ENCODE results near the gene IFRD2. TPM values are rescaled to one million over a fixed set of nuclear protein-coding genes. Genes with fewer than 3 reads are reported as not detected.
"Not testable (repeated sequence)": the region's sequence is repeated elsewhere in the genome, so short reads cannot be mapped to it uniquely, and the experiment has no call there.

Gene IFRD2
- total RNA-seq, 1 donor from 2014 or later: 92.2 TPM

DNA sequence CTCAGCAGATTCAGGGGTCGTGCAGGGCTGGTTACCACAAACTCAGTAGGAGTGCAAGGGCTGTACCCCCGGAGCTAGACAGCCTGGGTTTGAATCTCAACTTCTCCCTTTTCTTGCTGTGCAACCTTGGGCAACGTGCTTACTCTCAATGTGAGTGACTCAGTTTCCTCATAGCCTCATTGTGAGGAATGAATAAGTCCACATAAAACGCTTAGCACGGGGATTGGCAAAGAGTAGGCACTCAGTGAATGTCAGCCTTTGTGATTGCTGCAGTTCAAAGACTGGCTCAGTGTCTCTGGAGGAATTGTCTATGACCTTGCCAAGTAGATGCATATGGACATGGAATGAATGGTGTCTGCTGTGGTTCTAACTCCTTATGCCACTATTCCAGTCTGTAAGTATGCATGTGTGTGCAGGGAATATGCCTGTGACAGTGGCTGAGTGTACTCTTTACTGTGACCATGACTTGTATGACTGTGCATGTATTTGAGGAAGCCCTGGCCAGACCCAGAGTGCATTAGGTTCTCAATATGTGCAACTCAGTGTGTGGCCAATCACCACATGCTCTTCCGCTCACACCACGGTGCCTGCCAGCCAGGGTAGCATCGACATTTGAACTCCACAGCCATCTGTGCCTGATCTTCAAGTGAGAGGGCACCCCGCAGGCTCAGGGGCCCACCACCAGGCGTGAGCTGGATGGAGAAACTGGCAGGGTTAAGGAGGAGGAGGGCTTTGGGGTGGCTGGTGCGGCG is 7.9 kb upstream of the IFRD2 start:
- peak; percentile 74 for DNase-seq

DNA sequence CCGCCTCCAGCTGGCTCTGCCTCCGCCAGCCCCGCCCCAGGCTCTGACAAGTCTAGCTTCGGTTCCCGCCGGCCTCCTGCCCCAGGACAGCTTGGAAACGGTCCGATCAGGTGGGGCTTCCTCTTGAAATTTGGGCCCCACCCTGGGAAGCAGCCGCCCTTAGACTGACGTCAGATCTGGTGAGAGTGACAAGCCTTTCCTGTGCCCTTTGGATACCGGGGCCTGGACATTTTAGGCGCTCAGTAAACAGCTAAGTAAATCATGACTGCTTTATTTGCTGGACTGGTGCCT is 7.4 kb upstream of the IFRD2 start:
- no peak for DNase-seq

DNA sequence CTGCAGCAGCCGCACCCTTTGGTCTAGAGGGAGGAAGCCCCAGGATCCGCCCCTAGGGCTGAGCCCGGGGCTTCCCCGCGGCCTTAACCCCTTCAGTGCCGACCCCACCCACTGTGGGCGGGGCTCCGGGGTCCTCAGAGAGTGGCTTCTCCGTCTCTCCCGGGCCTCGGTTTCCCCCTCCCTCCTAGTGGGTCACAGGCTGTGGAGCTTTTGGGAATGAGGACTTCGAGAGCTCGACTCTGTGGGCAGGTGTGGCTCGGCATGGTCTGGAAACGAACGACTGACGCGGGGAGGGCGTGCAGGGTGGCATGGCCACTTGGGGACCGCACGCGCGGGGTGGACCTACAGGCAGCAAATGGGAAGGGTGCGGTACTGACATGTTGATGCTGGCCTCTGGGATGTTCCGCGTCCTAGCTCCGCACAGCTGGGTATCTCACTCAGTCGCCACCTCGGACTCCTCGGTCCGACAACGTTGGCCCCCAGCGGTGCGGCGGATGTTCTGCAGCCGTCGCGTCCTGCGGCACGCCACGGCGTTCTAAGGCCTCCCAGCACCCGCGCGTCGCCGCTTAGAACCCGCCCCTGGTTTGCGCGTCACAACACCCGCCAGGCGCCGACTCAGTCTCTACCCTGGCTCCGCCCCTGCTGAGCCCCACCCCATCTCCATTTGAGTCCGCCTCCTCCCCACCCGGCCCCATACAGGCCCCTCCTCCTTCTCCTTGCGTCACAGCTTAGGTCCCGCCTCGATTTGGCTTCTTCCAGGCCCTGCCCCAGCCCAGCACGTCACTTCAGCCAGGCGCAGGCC is 6.8 kb upstream of the IFRD2 start, which contains the start of the genes HYAL3 and NAA80:
HYAL3 (minus strand) TSS at position 570 of the 802 bp plus-strand sequence. CDS start 3,803 bp downstream, outside the sequence.
NAA80 (minus strand) TSS at position 570 of the 802 bp plus-strand sequence. CDS start 1,942 bp downstream, outside the sequence.
- peak; percentile 100 for DNase-seq

DNA sequence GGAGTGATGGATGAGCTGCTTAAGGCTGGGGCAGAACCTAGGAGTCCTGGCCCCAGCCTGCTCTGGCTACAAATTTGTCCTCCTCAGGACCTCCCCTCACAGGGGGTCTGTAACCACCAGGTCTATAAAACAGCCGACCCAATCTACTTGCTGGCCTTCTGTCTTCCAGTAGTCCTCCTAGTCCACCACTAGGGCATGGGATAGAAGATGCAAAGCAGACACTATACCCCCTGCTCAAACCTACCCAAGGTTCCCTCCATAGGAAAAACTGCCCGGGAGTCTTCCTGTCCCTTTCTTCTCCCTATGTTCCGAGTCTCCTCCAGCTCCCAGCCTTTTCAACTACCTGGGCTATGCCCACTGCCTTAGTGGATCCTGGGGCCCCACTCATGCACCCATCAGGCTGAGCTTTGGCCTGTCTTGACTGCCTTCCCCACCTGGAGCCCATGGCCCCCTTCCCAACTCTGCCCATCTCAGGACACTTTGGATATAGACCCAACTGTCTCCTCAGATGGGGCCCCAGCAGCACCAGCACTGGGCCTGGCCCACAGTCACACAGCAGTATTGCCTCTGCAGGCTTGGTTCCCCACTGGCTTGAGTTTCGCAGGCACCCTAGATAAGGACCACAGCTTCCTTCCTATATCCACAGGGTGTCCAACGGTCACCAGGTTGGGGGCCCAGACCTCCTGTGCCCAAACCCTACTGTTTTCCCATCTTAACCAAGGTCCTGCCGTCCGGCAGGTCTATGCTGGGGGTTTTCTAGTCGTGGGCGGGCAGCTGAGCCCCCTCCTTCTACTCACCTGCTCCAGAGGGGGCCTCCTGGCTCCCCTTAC is 5.9 kb upstream of the IFRD2 start:
- no peak for DNase-seq

DNA sequence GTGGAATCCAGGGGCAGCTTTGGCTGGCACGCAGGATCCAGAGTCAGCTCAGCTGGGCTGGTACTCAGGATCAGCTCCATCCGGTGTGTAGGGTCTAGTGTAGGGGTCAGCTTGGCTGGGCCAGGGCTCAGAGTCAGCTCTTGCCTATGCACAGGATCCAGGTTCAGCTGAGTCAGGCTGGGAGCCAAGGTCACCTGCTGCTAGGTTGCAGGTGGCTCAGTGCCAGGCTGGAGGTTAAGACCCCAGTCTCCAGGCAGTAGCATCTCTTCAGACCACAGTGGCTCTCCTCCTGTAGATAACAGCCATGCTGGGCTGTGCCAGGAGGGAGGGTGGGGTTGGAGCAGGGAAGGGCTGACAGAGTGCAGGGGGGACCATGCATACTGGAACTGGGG is 5.2 kb upstream of the IFRD2 start:
- DNase-seq: no peak

DNA sequence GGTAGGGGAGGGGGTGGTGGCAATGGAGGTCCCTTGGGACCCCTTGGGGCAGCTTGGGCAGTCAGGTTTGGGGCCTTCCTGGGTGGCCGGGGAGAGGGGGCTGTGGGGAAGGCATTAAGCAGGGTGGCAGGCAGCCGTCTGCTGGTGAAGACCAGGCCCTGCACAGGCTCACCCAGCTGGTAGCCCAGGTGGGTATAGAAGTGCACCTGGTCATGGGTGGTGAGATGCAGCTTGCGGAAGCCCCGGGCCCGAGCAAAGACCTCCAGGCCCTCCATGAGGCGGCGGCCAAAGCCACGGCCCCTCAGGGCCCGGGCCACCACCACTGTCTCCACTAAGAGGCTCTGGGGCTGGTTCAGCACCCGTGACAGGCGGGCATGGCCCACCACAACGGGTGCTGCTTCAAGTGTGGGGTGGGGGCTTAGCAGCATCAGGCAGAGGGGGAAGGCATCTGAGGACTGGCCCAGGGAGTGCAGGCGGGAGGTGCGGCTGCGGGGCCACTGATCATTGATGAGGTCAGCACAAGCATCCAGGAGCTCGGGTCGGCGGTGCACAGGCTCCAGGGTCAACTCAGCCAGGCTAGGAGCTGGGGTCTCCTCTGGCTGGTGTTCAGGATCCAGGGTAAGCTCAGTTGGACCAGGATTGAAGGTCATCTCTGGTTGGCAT is 4.6 kb upstream of the IFRD2 start:
- no peak for DNase-seq

DNA sequence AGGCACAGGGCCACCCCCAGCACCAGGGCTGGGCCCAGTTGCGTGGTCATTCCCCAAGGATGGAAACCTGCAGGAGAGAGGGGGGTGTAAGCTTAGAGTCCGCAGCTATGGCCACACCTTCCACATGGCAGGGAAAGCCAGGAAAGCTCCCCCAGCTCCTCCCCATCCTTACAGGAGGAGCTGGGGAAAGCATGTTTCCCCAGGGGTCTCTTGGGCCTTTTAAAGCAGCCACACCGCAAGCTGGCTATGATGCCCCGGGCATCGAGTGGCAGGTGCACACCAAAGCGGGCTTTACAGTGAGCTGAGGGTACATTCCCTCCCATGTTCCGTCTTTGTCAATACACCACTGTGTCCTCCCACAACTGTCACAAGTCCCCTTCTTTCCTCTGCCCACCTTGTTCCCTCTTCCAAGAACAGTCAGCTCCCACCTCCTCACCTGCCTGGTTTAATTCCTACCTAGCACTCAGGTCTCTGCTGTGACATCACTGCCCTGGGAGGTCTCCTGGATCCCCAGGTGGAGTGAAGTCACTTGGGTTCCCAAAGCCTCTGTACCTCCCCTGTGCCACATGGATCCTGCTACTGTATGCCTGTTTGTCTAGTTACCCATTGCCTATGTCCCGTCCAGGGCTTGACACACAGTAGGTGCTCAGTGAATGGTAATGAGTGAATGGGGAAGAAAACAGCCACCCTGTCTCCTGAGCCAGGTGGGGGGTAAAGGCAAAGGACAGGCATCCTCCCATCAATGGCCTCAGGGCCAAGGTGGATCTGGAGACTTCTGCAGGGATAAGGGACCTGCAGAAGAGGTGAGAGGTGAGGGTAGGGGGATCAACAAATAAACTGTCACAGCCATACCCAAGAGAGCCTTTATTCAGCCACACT is 3.6 kb upstream of the IFRD2 start:
- no peak for DNase-seq

DNA sequence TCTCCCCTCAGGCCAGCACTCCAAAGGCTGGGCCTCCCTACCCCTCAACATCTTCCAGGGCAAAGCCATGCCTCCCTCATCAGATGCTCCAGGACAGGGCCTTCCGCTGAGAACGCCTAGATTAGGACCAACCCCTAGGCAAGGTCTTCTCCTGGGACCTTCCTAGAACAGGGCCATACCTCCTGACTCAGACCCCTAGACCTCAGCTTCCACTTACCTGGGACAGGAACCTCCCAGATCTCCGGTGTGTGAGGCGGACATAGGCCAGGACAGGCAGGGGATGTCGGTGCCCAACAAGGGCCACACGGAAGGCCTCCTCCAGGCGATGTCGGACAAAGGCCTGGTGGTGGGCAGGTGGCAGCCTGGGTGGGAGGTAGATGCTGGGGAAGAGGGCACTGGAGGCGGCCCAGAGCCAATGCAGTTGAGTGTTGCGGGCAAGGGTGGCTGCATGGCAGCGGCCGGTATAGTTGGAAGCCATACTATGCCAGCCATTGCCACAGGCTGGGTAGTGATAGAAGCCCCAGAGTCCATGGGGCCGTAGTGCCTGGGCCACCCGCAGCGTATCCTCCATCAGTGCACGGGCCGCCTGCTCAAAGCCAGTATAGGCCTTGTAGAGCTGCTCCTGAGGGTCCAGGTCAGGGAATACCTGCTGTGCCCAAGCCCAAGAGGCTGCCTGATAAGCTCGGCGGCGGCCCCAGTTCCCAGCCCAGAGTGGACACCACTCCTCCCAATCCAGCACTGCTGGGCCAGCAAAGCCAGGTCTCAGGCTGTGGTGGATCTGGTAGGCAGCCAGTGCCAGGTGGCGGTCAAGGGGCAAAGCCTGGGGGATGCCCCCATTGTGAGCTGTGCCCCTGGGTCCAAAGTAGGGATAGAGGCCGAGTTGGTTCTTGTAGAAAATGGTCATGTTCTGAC is 2.5 kb upstream of the IFRD2 start:
- DNase-seq: no peak

DNA sequence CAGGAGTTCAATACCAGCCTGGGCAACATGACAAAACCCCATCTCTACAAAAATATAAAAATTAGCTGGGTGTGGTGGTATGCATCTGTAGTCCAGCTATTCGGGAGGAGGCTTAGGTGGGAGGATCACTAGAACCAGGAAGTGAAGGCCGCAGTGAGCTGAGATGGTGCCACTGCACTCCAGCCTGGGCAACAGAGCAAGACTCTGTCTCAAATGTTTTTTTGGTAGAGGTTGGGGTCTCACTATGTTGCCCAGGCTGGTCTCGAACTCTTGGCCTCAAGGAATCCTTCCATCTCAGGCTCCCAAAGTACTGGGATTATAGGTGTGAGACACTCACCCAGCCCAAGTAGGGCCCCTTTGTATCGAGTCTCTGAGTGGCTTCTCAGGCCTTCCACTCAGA is 1.9 kb upstream of the IFRD2 start:
- DNase-seq: no peak

DNA sequence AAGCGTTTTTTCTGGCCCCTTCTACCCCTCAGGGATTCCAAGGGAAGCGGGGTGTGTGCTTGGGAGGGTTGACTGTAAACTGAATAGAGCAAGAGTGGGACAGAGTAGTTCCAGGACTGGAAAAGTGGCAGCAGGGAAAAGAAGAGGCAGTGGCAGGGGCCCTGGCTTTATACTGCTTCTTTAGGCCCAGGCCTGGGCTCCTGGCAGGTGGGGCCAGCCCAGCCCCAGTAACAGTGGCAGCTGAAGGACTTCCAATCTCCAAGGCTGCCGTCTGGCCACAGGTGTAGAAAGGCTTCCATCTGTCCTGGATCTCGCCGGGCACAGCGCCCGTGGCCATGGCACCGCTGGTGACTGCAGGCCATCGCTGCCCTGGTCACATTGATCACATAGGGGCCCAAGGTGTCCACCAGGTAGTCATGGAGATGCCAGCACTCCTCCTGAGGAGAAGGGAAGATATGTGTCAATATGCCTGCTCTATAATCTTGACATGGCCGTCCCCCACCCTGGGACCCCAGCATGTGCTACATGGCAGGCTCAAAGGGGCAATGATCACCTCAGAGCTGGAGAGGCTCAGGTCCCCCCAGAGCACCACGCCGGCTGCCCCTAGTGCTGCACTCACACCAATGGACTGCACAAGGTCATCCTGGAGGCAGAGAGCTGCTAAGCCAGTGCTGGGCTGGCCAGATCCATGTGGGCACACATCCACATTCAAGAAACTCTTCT is 1.0 kb upstream of the IFRD2 start:
- DNase-seq: no peak

DNA sequence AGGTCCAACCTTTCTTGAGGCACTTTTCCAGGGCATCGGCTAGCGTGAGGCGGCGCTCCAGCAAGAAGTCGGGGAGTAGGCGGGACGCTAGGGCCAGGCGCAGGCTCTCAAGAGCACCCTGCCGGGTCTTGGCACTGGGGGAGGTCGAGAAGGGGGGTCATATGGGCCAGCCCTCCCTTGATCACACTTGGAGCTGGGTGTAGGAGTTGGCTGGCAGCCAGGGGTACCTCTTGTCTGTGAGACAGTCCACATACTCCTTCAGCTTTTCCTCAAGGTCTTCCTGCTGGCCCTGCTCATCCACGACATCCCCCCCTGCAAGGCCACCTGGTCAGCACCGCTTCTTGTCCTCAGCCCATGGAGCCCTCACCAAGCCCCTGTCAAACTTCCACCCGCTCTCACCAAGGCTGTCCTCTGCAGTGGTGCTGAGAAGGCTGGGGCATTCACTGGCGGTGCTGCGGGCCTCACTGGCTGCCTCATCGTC is 2.0 kb downstream of the IFRD2 start:
- no peak for DNase-seq

DNA sequence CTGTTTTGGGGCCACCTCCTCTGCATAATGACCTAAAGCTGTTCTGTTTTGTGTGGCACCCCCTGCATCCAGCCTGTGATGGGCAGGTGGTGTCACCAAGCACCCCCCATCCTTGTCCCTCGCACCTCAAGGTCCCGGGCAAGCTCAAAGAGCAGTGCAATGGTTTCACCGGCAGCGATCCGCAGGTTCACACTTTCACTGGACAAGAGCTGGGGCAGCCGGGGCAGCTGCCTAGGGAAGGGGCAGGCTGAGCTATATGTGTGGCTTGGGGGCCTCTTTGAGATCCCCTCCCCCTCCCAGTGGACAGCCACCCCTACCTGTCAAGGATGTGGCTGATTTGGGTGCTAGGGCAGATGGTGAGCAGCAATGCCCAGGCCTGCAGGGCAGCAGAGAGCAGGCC is 3.1 kb downstream of the IFRD2 start:
- no peak for DNase-seq

DNA sequence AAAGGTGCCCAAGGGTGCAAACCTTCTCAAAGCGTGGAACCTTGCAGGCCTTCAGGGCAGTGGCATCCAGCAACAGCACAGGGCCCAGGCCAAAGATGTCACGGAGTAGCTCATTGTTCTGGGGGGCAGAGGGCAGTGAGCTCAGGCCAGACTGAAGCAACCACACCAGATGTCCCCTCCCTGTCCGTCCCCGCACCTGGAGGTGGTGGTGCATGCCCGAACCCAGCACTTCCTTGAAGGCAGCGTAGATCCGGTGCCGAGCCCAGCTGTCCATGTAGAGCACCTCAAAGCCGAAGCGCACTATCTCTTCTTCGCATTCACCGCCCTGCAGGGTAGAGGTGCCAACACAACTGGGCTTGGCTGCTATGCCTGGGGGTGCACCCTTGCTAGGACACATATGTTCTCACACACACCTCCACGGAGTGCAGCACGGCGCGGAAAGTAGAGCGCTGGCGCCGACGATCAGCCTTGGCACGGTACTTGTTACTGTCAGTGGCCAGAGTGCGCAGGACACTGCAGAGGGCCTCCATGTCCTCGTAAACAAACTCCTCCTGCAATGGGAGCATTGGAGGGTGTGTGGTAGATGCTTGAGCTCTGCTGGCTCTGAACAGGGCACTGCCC is 3.7 kb downstream of the IFRD2 start:
- DNase-seq: no peak

DNA sequence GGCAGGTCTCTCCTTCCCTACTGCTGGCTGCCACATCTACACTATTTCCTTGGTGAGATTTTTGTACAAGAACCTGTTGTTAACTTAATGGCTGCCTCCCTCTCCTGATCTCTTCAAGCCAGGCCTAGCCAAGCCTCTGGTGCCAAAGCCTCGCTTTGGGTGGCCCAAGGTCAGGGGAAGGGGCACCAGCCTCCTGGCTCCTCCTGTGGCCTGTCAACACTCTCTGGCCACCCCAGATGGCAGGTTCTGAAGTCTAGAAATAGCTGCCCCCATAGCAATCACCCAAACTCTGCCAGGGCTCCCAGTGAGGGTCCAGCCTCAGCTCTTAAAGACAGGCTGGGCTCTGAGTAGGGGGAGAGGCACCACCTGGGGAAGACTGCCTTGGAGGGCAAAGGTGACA is 5.0 kb downstream of the IFRD2 start:
- DNase-seq: no peak

DNA sequence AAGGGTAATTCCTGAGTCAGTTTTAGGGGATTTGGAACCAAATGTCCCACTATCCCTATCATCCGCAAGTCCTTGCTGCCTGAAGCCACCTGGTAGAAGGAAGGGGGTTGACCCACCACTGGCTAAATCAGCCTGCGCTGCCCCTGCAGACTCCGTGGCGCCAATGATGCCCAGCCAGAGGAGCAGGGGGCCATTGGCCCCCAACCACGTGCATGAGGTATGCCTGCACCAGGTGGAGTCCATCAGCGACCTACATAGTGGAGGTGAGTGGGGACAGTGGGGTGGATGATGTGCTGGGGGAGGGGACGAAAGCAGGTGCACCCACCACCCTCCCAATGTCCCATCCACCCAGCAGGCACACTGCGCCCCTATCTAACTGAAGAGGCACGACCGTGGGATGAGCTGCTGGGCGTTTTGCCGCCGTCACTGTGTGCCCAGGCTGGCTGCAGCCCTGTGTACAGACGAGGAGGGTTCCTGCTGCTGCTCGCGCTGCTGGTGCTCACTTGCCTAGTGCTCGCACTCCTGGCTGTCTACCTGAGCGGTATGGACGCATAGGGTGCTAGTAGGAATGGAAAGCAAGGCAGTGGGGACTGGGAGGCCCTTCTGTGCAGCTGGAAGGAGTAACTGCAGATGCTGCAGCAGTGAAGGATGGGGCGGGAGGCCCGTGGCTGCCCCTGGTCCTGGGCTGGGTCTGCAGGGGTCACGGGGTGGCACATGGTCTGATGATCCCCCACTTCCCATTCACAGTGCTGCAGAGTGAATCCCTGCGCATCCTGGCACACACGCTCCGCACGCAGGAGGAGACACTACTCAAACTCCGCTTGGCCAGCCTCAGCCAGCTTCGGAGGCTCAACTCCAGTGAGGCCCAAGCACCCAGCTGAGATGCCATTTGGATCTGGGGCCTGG is 5.7 kb downstream of the IFRD2 start:
- DNase-seq: no peak

DNA sequence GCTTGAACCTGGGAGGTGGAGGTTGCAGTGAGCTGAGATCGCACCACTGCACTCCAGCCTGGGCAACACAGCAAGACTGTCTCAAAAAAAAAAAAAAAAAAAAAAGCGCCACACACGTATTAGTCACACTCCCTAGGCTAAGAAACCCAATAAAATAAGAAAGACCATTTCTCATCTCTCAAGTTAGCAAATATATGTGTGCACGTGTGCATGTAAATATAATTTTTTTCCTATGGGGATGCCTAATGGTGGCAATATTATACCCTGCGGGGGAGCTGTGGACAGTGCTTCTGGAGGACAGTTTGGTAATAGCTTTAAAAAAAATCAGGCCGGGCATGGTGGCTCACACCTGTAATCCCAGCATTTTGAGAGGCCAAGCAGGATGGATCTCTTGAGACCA is 8.1 kb downstream of the IFRD2 start:
- DNase-seq: not testable (repeated sequence)

DNA sequence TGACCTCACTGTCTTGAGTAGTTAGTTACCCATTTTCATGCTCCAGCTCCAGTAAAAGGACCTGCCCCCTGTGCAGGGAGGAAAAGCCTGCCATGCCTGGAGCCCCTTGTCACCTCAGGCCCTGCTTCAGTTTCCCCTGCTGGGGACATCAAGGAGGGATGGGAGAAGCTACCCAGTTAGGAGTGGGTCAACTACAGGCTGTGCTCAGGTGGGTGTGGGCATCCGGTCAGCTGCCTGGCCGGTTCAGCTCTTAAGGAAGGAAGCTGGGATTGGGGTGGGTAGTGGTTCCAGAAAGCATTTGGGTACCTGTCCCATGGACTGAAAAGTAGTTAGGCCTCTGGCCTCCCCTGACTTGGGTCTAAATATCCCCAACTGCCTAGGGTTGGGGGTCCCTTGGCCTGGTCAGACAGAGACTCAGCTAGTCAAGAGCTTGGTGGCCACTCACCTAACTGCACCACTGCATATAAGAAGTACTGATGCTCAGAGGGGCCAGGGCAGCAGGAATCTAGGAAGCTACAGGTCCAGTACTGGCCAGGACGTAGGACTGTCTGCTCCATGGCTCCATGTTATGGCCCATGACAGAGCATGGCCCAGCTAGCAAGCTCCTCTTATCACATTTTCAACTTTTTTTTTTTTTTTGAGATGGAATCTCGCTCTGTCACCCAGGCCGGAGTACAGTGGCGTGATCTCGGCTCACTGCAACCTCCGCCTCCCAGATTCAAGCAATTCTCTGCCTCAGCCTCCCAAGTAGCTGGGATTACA is 12.8 kb downstream of the IFRD2 start:
- DNase-seq: no peak
